BE2C (cell line): Measurements from ENCODE around the gene PRG2.
A peak's percentile ranks its signal among the peaks of the same experiment; 100 is the strongest.

Experiments used
- DNase-seq: peaks from one replicate; pipeline ENCODE4 v3.0.0-alpha.2; 2020
- H3K27me3 ChIP-seq: fragments of 250-450 bp; sonication (Bioruptor Pico); 2 replicates; pipeline ENCODE4 v1.5.1; 2020; ENCODE audit warnings: mild to moderate bottlenecking
- H3K36me3 ChIP-seq: fragments of 250-450 bp; sonication (Bioruptor Pico); 2 replicates; pipeline ENCODE4 v1.5.1; 2020; ENCODE audit warnings: mild to moderate bottlenecking
- H3K4me1 ChIP-seq: fragments of 250-450 bp; sonication (Bioruptor Pico); 2 replicates; pipeline ENCODE4 v1.5.1; 2020
- H3K4me3 ChIP-seq: 2 replicates; pipeline ENCODE4 v1.5.1; 2011; ENCODE audit warnings: low read depth, low read length
- H3K9me3 ChIP-seq: fragments of 250-450 bp; sonication (Bioruptor Pico); 2 replicates; pipeline ENCODE4 v1.5.1; 2020
- CTCF ChIP-seq: IDR thresholded peaks from 2 replicates; pipeline ENCODE4 v1.5.1; 2012; ENCODE audit warnings: mild to moderate bottlenecking, low read depth, low read length

PRG2 gene

GRCh38 chr11:57353446-57353845 is 37.0 kb downstream of the PRG2 start:
- Histone ChIP-seq H3K36me3 (no peaks in the 10 kb centered on the region), H3K4me3 (no peak overlapping the region), H3K4me1 (no peaks in the 10 kb centered on the region), H3K9me3 (no peaks in the 10 kb centered on the region), H3K27me3 (no peaks in the 10 kb centered on the region)
- no peak for DNase-seq
- no peak for TF ChIP-seq CTCF

DNA sequence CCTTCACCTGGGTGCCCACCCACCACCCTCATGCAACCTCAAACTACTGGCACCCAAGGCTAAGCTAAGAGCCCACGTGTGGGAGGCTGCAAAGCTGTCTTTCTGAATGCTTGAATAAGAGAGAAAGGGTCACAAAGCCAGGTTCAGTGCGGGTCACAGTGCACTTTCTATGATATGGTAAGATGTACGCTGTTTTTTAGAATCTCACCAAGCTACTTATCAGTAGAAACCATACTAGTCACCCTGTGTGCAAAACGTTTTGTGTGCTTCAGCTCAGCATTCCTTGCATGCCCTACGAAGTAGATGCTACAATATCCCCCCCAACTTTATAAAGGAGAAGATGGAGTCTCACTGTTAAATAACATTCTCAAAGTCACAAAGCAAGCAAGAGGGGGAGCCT is 37.4 kb downstream of the PRG2 start:
- H3K36me3 ChIP-seq = no peaks in the 10 kb centered on the region
- no peak for TF ChIP-seq CTCF
- DNase-seq = no peak
- H3K4me1 ChIP-seq = no peaks in the 10 kb centered on the region
- no peak overlapping the region for H3K4me3 ChIP-seq
- H3K27me3 ChIP-seq = no peaks in the 10 kb centered on the region
- H3K9me3 ChIP-seq = no peaks in the 10 kb centered on the region

DNA sequence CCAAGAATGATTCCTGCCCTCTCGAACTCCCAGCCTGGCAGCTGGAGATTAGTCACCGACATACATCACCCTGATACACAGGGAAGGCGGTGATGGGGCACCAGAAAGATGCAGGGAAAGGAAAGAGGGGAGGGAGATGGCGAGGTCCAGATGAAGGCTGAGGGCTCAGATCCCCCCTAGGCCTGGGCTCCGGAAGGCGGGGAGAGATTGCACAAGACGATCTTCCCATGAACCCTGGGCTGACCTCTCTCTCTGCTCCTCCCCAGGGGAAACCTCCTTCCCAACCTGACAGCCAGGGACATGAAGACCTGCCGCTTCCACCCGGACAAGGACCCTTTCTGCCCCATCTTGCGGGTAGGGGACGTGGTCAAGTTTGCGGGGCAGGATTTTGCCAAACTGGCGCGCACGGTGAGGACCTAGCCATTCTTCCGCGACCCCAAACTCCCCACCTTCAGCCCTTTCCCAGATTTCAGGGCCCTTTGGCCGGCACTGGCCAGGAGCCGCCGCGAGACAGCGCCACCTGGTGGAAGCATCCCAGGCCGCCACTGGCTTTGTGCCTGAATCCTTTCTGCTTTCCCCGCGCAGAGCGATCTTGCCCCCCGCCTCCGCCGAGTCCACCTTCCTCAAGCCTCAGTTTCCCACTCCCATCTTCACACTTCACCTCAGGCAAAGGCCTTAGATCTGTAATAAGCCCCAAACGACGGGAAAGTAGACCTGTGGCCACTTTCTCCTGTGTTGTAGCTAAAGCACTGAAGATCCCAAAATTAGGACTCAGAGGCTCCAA is 40.8 kb downstream of the PRG2 start:
- peak; percentile 68 for DNase-seq
- no peaks in the 10 kb centered on the region for H3K27me3 ChIP-seq
- peak; percentile 72 for TF ChIP-seq CTCF
- no peak overlapping the region; the same call in 1 of the 2 replicates for H3K4me3 ChIP-seq
- no peaks in the 10 kb centered on the region for H3K9me3 ChIP-seq
- H3K36me3 ChIP-seq = no peaks in the 10 kb centered on the region
- H3K4me1 ChIP-seq = peaks cover 3% of the 10 kb centered on the region; the same call in 1 of the 2 replicates

DNA sequence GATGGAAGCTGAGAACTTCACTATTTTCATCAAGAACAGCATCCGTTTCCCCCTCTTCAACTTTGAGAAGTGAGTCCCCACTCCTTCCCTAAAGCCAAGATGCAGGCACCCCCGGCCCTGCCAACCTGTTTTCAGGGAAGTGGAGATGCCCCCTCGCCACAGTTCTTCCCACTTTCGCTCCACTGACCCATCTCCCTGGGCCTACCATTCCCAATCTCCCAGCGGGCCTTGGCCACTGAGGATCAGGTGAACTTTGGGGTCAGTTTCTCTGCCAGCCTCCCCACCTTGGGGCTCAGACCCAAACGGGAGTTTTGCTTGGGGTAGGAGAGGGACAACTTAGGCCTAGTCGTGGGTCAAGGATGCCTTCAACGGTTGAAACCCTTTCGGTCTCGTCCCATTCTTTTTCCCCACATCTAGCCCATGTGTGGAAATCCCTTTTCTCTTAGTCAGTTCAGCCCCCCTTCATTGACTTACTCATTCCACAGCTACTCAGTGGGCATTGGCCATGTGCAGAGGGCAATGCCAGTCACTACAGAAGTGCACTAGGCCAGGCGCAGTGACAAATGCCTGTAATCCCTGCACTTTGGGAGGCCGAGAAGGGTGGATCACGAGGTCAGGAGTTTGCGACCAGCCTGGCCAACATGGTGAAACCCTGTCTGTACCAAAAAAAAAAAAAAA is 41.7 kb downstream of the PRG2 start:
- DNase-seq = no peak
- peaks cover 3% of the 10 kb centered on the region; the same call in 1 of the 2 replicates for H3K4me1 ChIP-seq
- H3K36me3 ChIP-seq = no peaks in the 10 kb centered on the region
- no peaks in the 10 kb centered on the region for H3K27me3 ChIP-seq
- no peak overlapping the region for H3K4me3 ChIP-seq
- TF ChIP-seq CTCF = no peak
- H3K9me3 ChIP-seq = no peaks in the 10 kb centered on the region

GRCh38 chr11:57348052-57348451 is 42.4 kb downstream of the PRG2 start:
- Histone ChIP-seq H3K27me3 (no peaks in the 10 kb centered on the region), H3K4me1 (peaks cover 3% of the 10 kb centered on the region; the same call in 1 of the 2 replicates)
- TF ChIP-seq CTCF = no peak

DNA sequence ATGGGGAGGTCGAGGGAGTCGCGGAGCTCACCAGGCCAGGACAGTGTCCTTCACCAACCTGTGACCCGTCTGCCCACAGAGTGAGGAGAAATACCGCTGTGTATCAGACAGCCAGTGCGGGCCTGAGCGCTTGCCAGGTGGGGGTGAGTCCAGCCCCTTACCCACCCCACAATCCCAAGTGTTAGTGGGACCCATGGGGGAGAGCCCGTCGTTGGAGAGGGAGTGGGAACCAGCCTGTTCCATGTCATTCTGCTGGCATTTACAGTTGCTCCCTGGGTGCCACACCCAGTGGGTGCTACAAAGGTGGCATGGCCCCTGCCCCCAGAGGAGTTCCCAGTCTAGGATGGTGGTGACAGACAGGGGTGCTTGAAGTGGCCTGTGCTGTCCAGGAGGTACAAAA is 43.1 kb downstream of the PRG2 start:
- Histone ChIP-seq H3K27me3 (no peaks in the 10 kb centered on the region), H3K36me3 (no peaks in the 10 kb centered on the region), H3K4me3 (no peak overlapping the region), H3K9me3 (no peaks in the 10 kb centered on the region), H3K4me1 (peaks cover 3% of the 10 kb centered on the region; the same call in 1 of the 2 replicates)
- no peak for DNase-seq
- no peak for TF ChIP-seq CTCF

More at GRCh38 chr11:57348052-57348451, 42.4 kb downstream of the PRG2 start:
- Histone ChIP-seq H3K9me3 (no peaks in the 10 kb centered on the region), H3K4me3 (no peak overlapping the region), H3K36me3 (no peaks in the 10 kb centered on the region)
- DNase-seq = no peak
